ENCODE measurements around the gene DHRS12. TPM values are rescaled to one million over a fixed set of nuclear protein-coding genes. Genes with fewer than 3 reads are reported as not detected.

Gene DHRS12
- total RNA-seq, 2 experiments from 2014 or later: 10.0 to 14.8 TPM

DNA sequence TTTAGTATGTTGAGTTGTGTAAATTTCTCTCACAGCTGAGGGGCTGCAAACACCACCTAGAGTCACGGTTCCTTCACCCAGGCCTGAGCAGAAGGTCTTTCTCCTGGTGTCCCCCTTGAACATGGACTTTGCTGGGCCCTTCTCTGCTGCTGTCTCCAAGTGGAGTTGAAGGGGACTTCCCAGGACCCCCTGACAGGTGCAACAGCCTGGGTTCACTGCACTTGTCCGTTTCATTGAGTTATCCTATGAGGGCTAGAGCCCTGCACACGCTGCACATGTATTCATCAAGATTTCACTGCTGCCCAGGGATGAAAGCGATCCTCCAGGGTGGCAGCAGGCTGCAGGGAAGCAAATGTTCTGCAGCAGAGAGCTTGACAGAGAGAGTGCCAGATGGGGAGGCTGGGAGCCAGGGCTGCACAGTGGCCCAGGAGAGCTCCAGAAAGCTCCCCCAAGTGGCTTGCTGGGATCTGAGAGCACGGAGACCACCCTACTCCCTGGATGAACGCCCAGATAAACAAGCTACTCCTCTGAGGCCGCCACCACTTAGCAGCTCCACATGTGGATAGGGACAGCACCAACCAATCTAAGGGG is 30.7 kb upstream of the DHRS12 start:
- POLR2A ChIA-PET: interaction anchor here (0.9 to 1.8 kb wide), 3 partner anchors 10 to 21 kb away, joined by 3 to 6 read pairs (median 5); no protein-coding TSS in a partner anchor
- no peak for ATAC-seq (ENCODE audit: poor library complexity)

DNA sequence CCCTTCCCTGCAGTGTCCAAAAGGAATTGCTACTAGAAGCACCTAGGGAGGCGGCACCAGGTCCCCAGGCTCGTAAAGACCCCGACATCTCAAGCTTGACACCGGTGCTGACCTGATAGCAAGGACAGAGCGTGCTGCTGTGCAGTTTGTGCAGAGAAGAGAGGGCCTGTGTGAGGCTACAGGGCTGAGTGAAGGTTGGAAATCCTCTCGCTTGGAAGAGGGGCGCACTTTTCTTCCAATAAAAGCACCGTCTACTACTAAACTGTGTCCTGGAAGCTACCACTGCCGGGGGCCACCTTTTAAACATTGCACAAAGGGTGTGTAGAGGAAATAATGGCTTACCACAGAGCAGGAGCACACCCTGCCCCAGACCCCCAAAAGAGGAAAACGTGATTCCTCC is 30.0 kb upstream of the DHRS12 start:
- H3K27me3 ChIP-seq (ENCODE audit: control insufficient read depth in 1 of 2, insufficient read depth in 2 of 2, low read length in 2 of 2): no peaks in the 10 kb centered on the region
- CTCF ChIA-PET: interaction anchor here (3.8 kb wide), 1 partner anchor 19 kb away, joined by 44 read pairs; no protein-coding TSS in a partner anchor
- no peaks in the 10 kb centered on the region for H3K9me3 ChIP-seq (ENCODE audit: control insufficient read depth in 1 of 2, insufficient read depth in 1 of 2, low read length in 2 of 2)
- POLR2A ChIA-PET: interaction anchor here (1.6 to 2.6 kb wide), 3 partner anchors 18 to 29 kb away, joined by 5 to 8 read pairs (median 6); no protein-coding TSS in a partner anchor
- H3K36me3 ChIP-seq (ENCODE audit: insufficient read depth, low read length): no peaks in the 10 kb centered on the region
- TF ChIP-seq CTCF (IDR thresholded peaks at IDR 0.05): no peak
- Mint-ChIP-seq H3K4me3 (no peak overlapping the region), H3K4me1 (ENCODE audit: low read depth) (peaks cover 32% of the 10 kb centered on the region), H3K27ac (no peak overlapping the region), H3K9me3 (no peaks in the 10 kb centered on the region), H3K36me3 (ENCODE audit: low read depth) (no peaks in the 10 kb centered on the region), H3K27me3 (no peaks in the 10 kb centered on the region)
- ATAC-seq (ENCODE audit: poor library complexity) (no peak), DNase-seq (no peak)
- peaks cover 17% of the 10 kb centered on the region for H3K4me1 ChIP-seq (ENCODE audit: insufficient read depth, low read length)
- H3K27ac ChIP-seq (ENCODE audit: low read depth in 1 of 2, low read length in 2 of 2): no peak overlapping the region
- intact Hi-C loops (cut with DNase I, micrococcal nuclease): no loop called here
- no peak overlapping the region for H3K4me3 ChIP-seq (ENCODE audit: low read length)

More for the DNA sequence above, 30.7 kb upstream of the DHRS12 start:
- H3K4me3 Mint-ChIP-seq: no peak overlapping the region
- no peaks in the 10 kb centered on the region for H3K36me3 Mint-ChIP-seq (ENCODE audit: low read depth)
- Histone ChIP-seq H3K27me3 (ENCODE audit: control insufficient read depth in 1 of 2, insufficient read depth in 2 of 2, low read length in 2 of 2) (no peaks in the 10 kb centered on the region), H3K4me3 (ENCODE audit: low read length) (no peak overlapping the region), H3K9me3 (ENCODE audit: control insufficient read depth in 1 of 2, insufficient read depth in 1 of 2, low read length in 2 of 2) (no peaks in the 10 kb centered on the region), H3K4me1 (ENCODE audit: insufficient read depth, low read length) (peaks cover 12% of the 10 kb centered on the region), H3K36me3 (ENCODE audit: insufficient read depth, low read length) (no peaks in the 10 kb centered on the region), H3K27ac (ENCODE audit: low read depth in 1 of 2, low read length in 2 of 2) (no peak overlapping the region)
- TF ChIP-seq CTCF (IDR thresholded peaks at IDR 0.05): no peak
- no peaks in the 10 kb centered on the region for H3K27me3 Mint-ChIP-seq
- no peak overlapping the region for H3K27ac Mint-ChIP-seq
- CTCF ChIA-PET: interaction anchor here (1.6 to 3.8 kb wide), 3 partner anchors 15 to 37 kb away, joined by 3 to 44 read pairs (median 4); no protein-coding TSS in a partner anchor
- no peak for DNase-seq
- H3K9me3 Mint-ChIP-seq: no peaks in the 10 kb centered on the region
- intact Hi-C loops (cut with DNase I, micrococcal nuclease): no loop called here
- H3K4me1 Mint-ChIP-seq (ENCODE audit: low read depth): peaks cover 25% of the 10 kb centered on the region

- H3K36me3 ChIP-seq (ENCODE audit: insufficient read depth, low read length): no peaks in the 10 kb centered on the region
- DNase-seq (peak; percentile 45 to 85 (median 54)), ATAC-seq (ENCODE audit: poor library complexity) (peak; percentile 99)
- Mint-ChIP-seq H3K27me3 (no peaks in the 10 kb centered on the region), H3K9me3 (no peaks in the 10 kb centered on the region), H3K4me1 (ENCODE audit: low read depth) (peaks cover 46% of the 10 kb centered on the region), H3K27ac (peak overlapping the region; percentile 54), H3K4me3 (peak overlapping the region; percentile 26), H3K36me3 (ENCODE audit: low read depth) (no peaks in the 10 kb centered on the region)
- ChIA-PET CTCF (interaction anchor here (0.7 to 3.8 kb wide), 10 partner anchors 9 to 401 kb away, joined by 3 to 44 read pairs (median 5); no protein-coding TSS in a partner anchor), POLR2A (interaction anchor here (0.7 to 3.0 kb wide), 9 partner anchors 11 to 380 kb away, joined by 3 to 44 read pairs (median 4); partner anchors contain the start of gene INTS6)
- H3K27me3 ChIP-seq (ENCODE audit: control insufficient read depth in 1 of 2, insufficient read depth in 2 of 2, low read length in 2 of 2): no peaks in the 10 kb centered on the region
- intact Hi-C loops (cut with DNase I, micrococcal nuclease): loop anchor here (1.0 kb wide), 2 partner anchors 11 to 17 kb away; no protein-coding TSS in a partner anchor
- H3K27ac ChIP-seq (ENCODE audit: low read depth in 1 of 2, low read length in 2 of 2): no peak overlapping the region
- H3K4me1 ChIP-seq (ENCODE audit: insufficient read depth, low read length): peaks cover 28% of the 10 kb centered on the region
- no peak overlapping the region for H3K4me3 ChIP-seq (ENCODE audit: low read length)
- no peaks in the 10 kb centered on the region for H3K9me3 ChIP-seq (ENCODE audit: control insufficient read depth in 1 of 2, insufficient read depth in 1 of 2, low read length in 2 of 2)
- TF ChIP-seq CTCF (IDR thresholded peaks at IDR 0.05): peak; percentile 70
These were observed 28.6 kb upstream of the DHRS12 start for GRCh38 chr13:51832471-51833152.
